GM12878 (cell line): Measurements from ENCODE around the gene SLC25A42. TPM values are rescaled to one million over a fixed set of nuclear protein-coding genes. Genes with fewer than 3 reads are reported as not detected.

Experiments
- ATF2 ChIP-seq: IDR thresholded peaks from 2 replicates; pipeline ENCODE4 v1.6.1; 2012; ENCODE audit warnings: low read length, inconsistent platforms
- BRCA1 ChIP-seq: IDR thresholded peaks from 2 replicates; pipeline ENCODE4 v1.6.1; 2011; ENCODE audit warnings: low read depth, low read length, improper control_type of control experiment
- CREB1 ChIP-seq: IDR thresholded peaks from 2 replicates; pipeline ENCODE4 v1.6.1; 2012; ENCODE audit warnings: low read depth, mild to moderate bottlenecking, inconsistent platforms
- CTCF ChIP-seq, 3 experiments: IDR thresholded peaks in 2 of 3; conservative IDR thresholded peaks in 1 of 3; 2 replicates each; pipeline ENCODE4 v1.5.1; 2011; ENCODE audit warnings: low read depth in 3 of 3, low read length in 3 of 3, mild to moderate bottlenecking in 3 of 3, control low read depth in 2 of 3, moderate library complexity in 2 of 3, inconsistent platforms in 1 of 3, mixed read lengths in 1 of 3; ENCODE audit not compliant: control insufficient read depth in 2 of 3, insufficient read depth in 1 of 3; ENCODE audit errors: extremely low read depth in 1 of 3
- GATAD2B ChIP-seq: fragments of 450-650 bp; conservative IDR thresholded peaks from 2 replicates; pipeline ENCODE4 v1.6.1; 2017; ENCODE audit warnings: low read depth, mild to moderate bottlenecking, moderate library complexity
- LARP7 ChIP-seq: fragments of 450-650 bp; IDR thresholded peaks from 2 replicates; pipeline ENCODE4 v1.6.1; 2017; ENCODE audit warnings: mild to moderate bottlenecking
- NR2C2 ChIP-seq: IDR thresholded peaks from 2 replicates; pipeline ENCODE4 v1.6.1; 2011; ENCODE audit warnings: borderline replicate concordance, low read depth; ENCODE audit not compliant: control insufficient read depth, insufficient read length
- NRF1 ChIP-seq: conservative IDR thresholded peaks from 2 replicates; pipeline ENCODE4 v1.6.1; 2011; ENCODE audit warnings: mild to moderate bottlenecking, low read depth, low read length, improper control_type of control experiment
- PML ChIP-seq: IDR thresholded peaks from 2 replicates; pipeline ENCODE4 v1.6.1; 2012; ENCODE audit warnings: low read length, inconsistent platforms
- SMAD5 ChIP-seq: IDR thresholded peaks from 2 replicates; pipeline ENCODE4 v1.6.1; 2016; ENCODE audit warnings: antibody characterized with exemption, low read depth
- SP1 ChIP-seq: IDR thresholded peaks from one replicate; pipeline ENCODE4 v1.6.1; 2011; ENCODE audit warnings: low read depth, low read length
- USF1 ChIP-seq: IDR thresholded peaks from 2 replicates; pipeline ENCODE4 v1.6.1; 2011; ENCODE audit warnings: borderline replicate concordance, low read depth, mild to moderate bottlenecking, moderate library complexity, mixed read lengths, low read length; ENCODE audit not compliant: insufficient read depth; ENCODE audit errors: extremely low read length
- ZBTB40 ChIP-seq: fragments of 450-650 bp; IDR thresholded peaks from 2 replicates; pipeline ENCODE4 v1.6.1; 2016; ENCODE audit warnings: mild to moderate bottlenecking, moderate library complexity, borderline replicate concordance
- ZNF24 ChIP-seq: fragments of 450-650 bp; IDR thresholded peaks from 2 replicates; pipeline ENCODE4 v1.6.1; 2017; ENCODE audit warnings: antibody characterized with exemption, mild to moderate bottlenecking
- ZNF687 ChIP-seq: fragments of 450-650 bp; IDR thresholded peaks from 2 replicates; pipeline ENCODE4 v1.6.1; 2017; ENCODE audit warnings: mild to moderate bottlenecking, moderate library complexity
- polyA plus RNA-seq, 11 experiments: library from polyadenylated mRNA; depleted of rRNA in 4 of 11; unstranded in 6 of 11; stranded (reverse) in 5 of 11; fragments of >200 nt; fragmentation: Nextera tagmentation in 4 of 11; fragmentation: Illumina TruSeq in 1 of 11; extraction: Ambion mirVana in 4 of 11; extraction: Trizol in 1 of 11; gene quantifications; 1 replicate in 1 of 11; 2 replicates in 10 of 11; pipeline versions ENCODE4 v1.2.1 to v1.2.3, GENCODE V29; 2011 to 2016; ENCODE audit warnings: inconsistent platforms in 2 of 11, missing spikeins in 2 of 11, low read depth in 1 of 11
- total RNA-seq, 4 experiments: library from RNA; depleted of rRNA in 3 of 4; stranded (reverse); fragments of >200 nt in 3 of 4; fragmentation: Illumina TruSeq in 1 of 4; extraction: Trizol in 1 of 4; gene quantifications; 2 replicates each; pipeline versions ENCODE4 v1.2.1 to v1.2.3, GENCODE V29; 2013 to 2021

Gene SLC25A42
- total and polyA plus RNA-seq, 10 of the 15 experiments (the other 5 are each of a cell fraction or from before 2014, with no cell fraction given) = 0.24 to 19.2 (median 9.6) TPM

DNA sequence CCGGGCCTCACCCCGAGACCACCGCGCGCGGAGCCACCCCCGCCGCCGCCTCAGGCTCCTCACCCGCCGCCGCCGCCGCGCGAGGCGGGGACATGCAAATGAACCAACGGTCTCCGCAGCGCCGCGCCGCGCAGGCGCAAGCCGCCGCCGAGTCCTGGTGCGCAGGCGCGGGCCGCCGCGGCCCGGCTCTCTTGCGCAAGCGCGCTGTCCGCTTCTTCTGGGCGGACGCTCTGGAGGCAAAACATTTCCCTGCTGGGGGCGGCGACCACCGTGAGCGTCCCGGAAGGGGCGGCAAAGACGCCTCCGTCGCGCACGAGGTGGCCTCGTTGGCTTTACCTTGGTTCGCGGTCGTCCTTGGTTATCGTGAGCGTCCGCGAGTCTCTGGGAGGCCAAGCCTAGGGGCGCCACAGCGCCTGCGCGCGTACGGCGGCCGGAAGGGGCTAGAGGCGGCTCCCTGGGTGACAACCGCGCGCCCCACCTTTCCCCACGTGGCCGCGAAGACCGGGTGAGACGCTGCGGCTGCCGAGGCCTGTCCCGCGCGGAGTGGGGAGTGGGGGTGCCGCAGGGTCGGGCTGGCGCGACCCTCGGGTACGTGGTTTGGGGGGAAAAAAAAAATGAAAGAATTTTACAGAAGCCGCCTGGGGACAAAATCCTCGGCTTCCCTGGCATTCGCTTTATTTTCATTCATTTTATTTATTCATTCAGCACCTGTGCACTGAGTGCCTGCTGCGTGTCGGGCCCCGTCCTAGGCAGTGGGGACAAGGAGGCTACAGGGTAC is 30.2 kb upstream of the SLC25A42 start, which contains the start of the genes ARMC6 and SUGP2 (continued):
- TF ChIP-seq CTCF (IDR thresholded peaks at IDR 0.05 in 2 of 3, conservative IDR thresholded peaks at IDR 0.05 in 1 of 3; ENCODE audit: control insufficient read depth in 2 of 3, extremely low read depth in 1 of 3, insufficient read depth in 1 of 3, low read depth in 3 of 3, low read length in 3 of 3) (no peak), NR2C2 (no peak), GATAD2B (peak; percentile 26), PML (peak; percentile 47; the same call in 1 of the 2 replicates), ZNF24 (no peak), LARP7 (no peak; the same call in 1 of the 2 replicates), NRF1 (peak; percentile 89), SP1 (peak; percentile 38), USF1 (peak; percentile 70), BRCA1 (no peak), ATF2 (no peak), CREB1 (no peak), SMAD5 (no peak), ZNF687 (peak; percentile 93), ZBTB40 (no peak)
